GM13977 (cell line): Measurements from ENCODE around the gene TGFBR2.

Source experiments
- DNase-seq: peaks from one replicate; pipeline ENCODE4 v3.0.0; 2012; ENCODE audit warnings: low spot score
- CTCF ChIP-seq: IDR thresholded peaks from 2 replicates; pipeline ENCODE4 v1.5.1; 2012; ENCODE audit warnings: mild to moderate bottlenecking, control low read depth; ENCODE audit not compliant: insufficient read depth; ENCODE audit errors: extremely low read depth, missing control alignments
- in situ Hi-C: fragments of 300-500 bp; cut with MboI; formaldehyde crosslinking; loops from one replicate; pipeline ENCODE4 v1.12.0; 2022; ENCODE audit warnings: low sequenced_read_pairs, low pct_unique_long_range_greater_than_20kb, mixed read lengths, inconsistent platforms; ENCODE audit not compliant: unreplicated experiment

Gene TGFBR2

GRCh38 chr3:30606301-30607031 is at the start of gene TGFBR2:
TGFBR2 (plus strand) TSS chr3:30606601; CDS start chr3:30606884, 283 bp downstream.
- in situ Hi-C loops, result no loop called here
- peak; percentile 65 for DNase-seq
- peak; percentile 11 for TF ChIP-seq CTCF

- TF ChIP-seq CTCF, result no peak
- in situ Hi-C loops, result no loop called here
- no peak for DNase-seq
Measured at GRCh38 chr3:30557746-30558303, 48.6 kb upstream of the TGFBR2 start.

- no peak for DNase-seq
- in situ Hi-C loops, result no loop called here
- TF ChIP-seq CTCF, result no peak
Measured at GRCh38 chr3:30563956-30564355, 42.4 kb upstream of the TGFBR2 start.

GRCh38 chr3:30567139-30567753 is 39.2 kb upstream of the TGFBR2 start:
- in situ Hi-C loops, result no loop called here
- no peak for TF ChIP-seq CTCF
- no peak for DNase-seq

GRCh38 chr3:30576946-30577345 is 29.5 kb upstream of the TGFBR2 start:
- no peak for TF ChIP-seq CTCF
- no peak for DNase-seq
- in situ Hi-C loops, result no loop called here

- DNase-seq, result no peak
- no peak for TF ChIP-seq CTCF
Measured at GRCh38 chr3:30577788-30578187, 28.6 kb upstream of the TGFBR2 start.

More at GRCh38 chr3:30577788-30578187, 28.6 kb upstream of the TGFBR2 start:
- in situ Hi-C loops, result no loop called here
